Suprapubic skin (tissue), 4 donors: Measurements from ENCODE around the gene IL17F. TPM values are rescaled to one million over a fixed set of nuclear protein-coding genes. Genes with fewer than 3 reads are reported as not detected.

ENCODE experiments used
- DNase-seq, 2 donors: peaks; one replicate each; pipeline ENCODE4 v3.0.0-alpha.2; 2019; ENCODE audit warnings: low spot score in 2 of 2
- H3K27ac ChIP-seq: fragments of 200-600 bp; sonication (generic); one replicate; pipeline ENCODE4 v1.5.1; 2019
- H3K27me3 ChIP-seq: fragments of 200-600 bp; sonication (generic); one replicate; pipeline ENCODE4 v1.5.1; 2019
- H3K36me3 ChIP-seq: fragments of 200-600 bp; sonication (generic); one replicate; pipeline ENCODE4 v1.5.1; 2019
- H3K4me1 ChIP-seq: fragments of 200-600 bp; sonication (generic); one replicate; pipeline ENCODE4 v1.5.1; 2019
- H3K4me3 ChIP-seq: fragments of 200-600 bp; sonication (generic); one replicate; pipeline ENCODE4 v1.5.1; 2019; ENCODE audit warnings: mild to moderate bottlenecking
- H3K9me3 ChIP-seq: fragments of 200-600 bp; sonication (generic); one replicate; pipeline ENCODE4 v1.5.1; 2019
- CTCF ChIP-seq, 2 donors: fragments of 200-600 bp in 1 of 2; fragments of 450-650 bp in 1 of 2; sonication (generic) in 1 of 2; IDR thresholded peaks; one replicate each; pipeline ENCODE4 v1.5.1; 2016 to 2019; ENCODE audit warnings: antibody characterized with exemption in 2 of 2, mild to moderate bottlenecking in 1 of 2, moderate library complexity in 1 of 2
- EP300 ChIP-seq: sonication (generic); formaldehyde crosslinking; IDR thresholded peaks from one replicate; pipeline ENCODE4 v1.6.1; 2017; ENCODE audit warnings: antibody characterized with exemption
- POLR2A ChIP-seq, 2 donors: fragments of 450-650 bp; IDR thresholded peaks; one replicate each; pipeline ENCODE4 v1.6.1; 2017; ENCODE audit warnings: antibody characterized with exemption in 2 of 2, mild to moderate bottlenecking in 2 of 2, moderate library complexity in 2 of 2
- POLR2AphosphoS5 ChIP-seq, 3 donors: sonication (generic); formaldehyde crosslinking; IDR thresholded peaks; one replicate each; pipeline ENCODE4 v1.6.1; 2017; ENCODE audit warnings: antibody characterized with exemption in 3 of 3
- WGBS: methylation state at CpG from one replicate; pipeline ENCODE4 v1.1.5; 2018; 5-methylcytosine and 5-hydroxymethylcytosine counted together
- total RNA-seq, 4 donors: library from RNA; depleted of rRNA; stranded (reverse); fragments of >200 nt; gene quantifications; one replicate each; pipeline ENCODE4 v1.1.0, GENCODE V29; 2016

The IL17F gene
- total RNA-seq: not detected

- TF ChIP-seq EP300 (no peak), CTCF (IDR thresholded peaks at IDR 0.05) (no peak), POLR2A (IDR thresholded peaks at IDR 0.05) (no peak), POLR2AphosphoS5 (IDR thresholded peaks at IDR 0.05) (no peak)
- H3K27me3 ChIP-seq: no peaks in the 10 kb centered on the region
- no peaks in the 10 kb centered on the region for H3K4me1 ChIP-seq
- no peaks in the 10 kb centered on the region for H3K36me3 ChIP-seq
- DNase-seq: no peak
- 83% methylated on average over 5 of the region's 5 CpGs for WGBS
- H3K27ac ChIP-seq: no peak within 1 kb of the TSS
- no peak within 1 kb of the TSS for H3K4me3 ChIP-seq
- H3K9me3 ChIP-seq: no peaks in the 10 kb centered on the region
Measured at GRCh38 chr6:52244400-52244799, at the start of gene IL17F. TSS of gene IL17F (minus strand) at chr6:52244500. CDS start at chr6:52244429, 71 bp downstream.

- no peak overlapping the region for H3K27ac ChIP-seq
- no peak for DNase-seq
Measured at GRCh38 chr6:52293067-52293466, 48.8 kb upstream of the IL17F start.

GRCh38 chr6:52288841-52289240, 44.5 kb upstream of the IL17F start:
- Histone ChIP-seq H3K27me3 (peaks cover 4% of the 10 kb centered on the region), H3K27ac (no peak overlapping the region), H3K9me3 (no peaks in the 10 kb centered on the region), H3K4me1 (peaks cover 9% of the 10 kb centered on the region), H3K36me3 (no peaks in the 10 kb centered on the region), H3K4me3 (no peak overlapping the region)
- no peak for TF ChIP-seq POLR2AphosphoS5 (IDR thresholded peaks at IDR 0.05)
- no peak for TF ChIP-seq CTCF (IDR thresholded peaks at IDR 0.05)
- no peak for TF ChIP-seq EP300
- TF ChIP-seq POLR2A (IDR thresholded peaks at IDR 0.05): no peak
- WGBS: 68% methylated on average over 2 of the region's 2 CpGs
- no peak for DNase-seq

More at GRCh38 chr6:52293067-52293466, 48.8 kb upstream of the IL17F start:
- TF ChIP-seq EP300: no peak
- TF ChIP-seq POLR2AphosphoS5 (IDR thresholded peaks at IDR 0.05): no peak
- TF ChIP-seq CTCF (IDR thresholded peaks at IDR 0.05): no peak
- no peak for TF ChIP-seq POLR2A (IDR thresholded peaks at IDR 0.05)
- no peaks in the 10 kb centered on the region for H3K9me3 ChIP-seq
- H3K27me3 ChIP-seq: peaks cover 4% of the 10 kb centered on the region
- no peaks in the 10 kb centered on the region for H3K4me1 ChIP-seq
- no peak overlapping the region for H3K4me3 ChIP-seq
- H3K36me3 ChIP-seq: no peaks in the 10 kb centered on the region

- peaks cover 15% of the 10 kb centered on the region for H3K4me1 ChIP-seq
- WGBS: 82% methylated on average over 7 of the region's 7 CpGs
- H3K27ac ChIP-seq: no peak overlapping the region
- TF ChIP-seq EP300 (no peak), POLR2AphosphoS5 (IDR thresholded peaks at IDR 0.05) (no peak), CTCF (IDR thresholded peaks at IDR 0.05) (no peak), POLR2A (IDR thresholded peaks at IDR 0.05) (no peak)
- peaks cover 4% of the 10 kb centered on the region for H3K27me3 ChIP-seq
- no peaks in the 10 kb centered on the region for H3K36me3 ChIP-seq
- no peak overlapping the region for H3K4me3 ChIP-seq
- no peak for DNase-seq
- no peaks in the 10 kb centered on the region for H3K9me3 ChIP-seq
Measured at GRCh38 chr6:52288216-52288615, 43.9 kb upstream of the IL17F start.

GRCh38 chr6:52286798-52287432, 42.6 kb upstream of the IL17F start:
- H3K27me3 ChIP-seq: peaks cover 4% of the 10 kb centered on the region
- no peak for DNase-seq
- no peak overlapping the region for H3K27ac ChIP-seq

More at GRCh38 chr6:52286798-52287432, 42.6 kb upstream of the IL17F start:
- Histone ChIP-seq H3K4me3 (no peak overlapping the region), H3K4me1 (peaks cover 18% of the 10 kb centered on the region), H3K36me3 (peaks cover 7% of the 10 kb centered on the region), H3K9me3 (no peaks in the 10 kb centered on the region)
- WGBS: 28% methylated on average over 2 of the region's 2 CpGs
- TF ChIP-seq CTCF (IDR thresholded peaks at IDR 0.05) (peak in 1 of 2 donors; percentile 23), POLR2AphosphoS5 (IDR thresholded peaks at IDR 0.05) (no peak)
